ENCODE measurements around the gene BSG. TPM values are rescaled to one million over a fixed set of nuclear protein-coding genes. Genes with fewer than 3 reads are reported as not detected.
A peak's percentile ranks its signal among the peaks of the same experiment; 100 is the strongest.

BSG gene
- polyA plus RNA-seq, 5 donors, result 219 to 458 (median 275) TPM

DNA sequence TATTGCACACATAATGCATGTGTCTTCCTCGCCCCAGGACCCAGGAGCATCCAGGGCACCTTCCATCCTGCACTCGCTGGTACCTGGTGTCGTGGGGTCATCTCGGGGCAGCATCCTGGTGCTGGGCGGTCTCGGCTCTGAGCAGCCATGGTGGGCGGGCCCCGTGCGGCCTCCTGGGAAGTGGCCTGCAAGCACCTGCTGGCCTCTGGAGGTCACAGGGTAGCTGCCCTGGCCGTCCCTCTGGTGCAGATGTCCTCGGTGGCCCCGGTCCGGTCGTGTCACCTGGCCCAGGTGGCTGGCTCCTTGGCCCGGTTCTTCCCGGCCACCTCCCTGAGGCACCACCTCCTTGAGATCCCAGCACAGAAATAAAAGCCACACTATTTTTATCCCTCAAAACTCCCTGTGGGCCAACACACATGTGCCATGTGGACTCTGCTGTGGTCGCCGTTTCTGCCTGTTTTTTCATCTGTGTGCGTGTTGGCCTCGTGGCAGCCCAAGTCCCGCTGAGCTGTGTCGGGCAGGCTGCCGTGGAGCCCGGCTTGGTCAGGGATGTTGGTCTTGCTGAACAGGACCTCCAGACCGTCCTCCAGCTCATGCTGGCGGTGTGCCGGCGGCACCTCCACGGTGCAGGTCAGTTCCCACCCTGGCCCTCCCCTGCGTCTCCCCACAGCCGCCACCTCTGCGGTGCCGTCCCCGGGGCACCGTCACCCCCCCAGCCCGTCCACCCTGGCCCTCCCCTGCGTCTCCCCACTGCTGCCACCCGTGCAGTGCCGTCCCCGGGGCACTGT is 33.6 kb upstream of the BSG start:
- DNase-seq, result no peak

DNA sequence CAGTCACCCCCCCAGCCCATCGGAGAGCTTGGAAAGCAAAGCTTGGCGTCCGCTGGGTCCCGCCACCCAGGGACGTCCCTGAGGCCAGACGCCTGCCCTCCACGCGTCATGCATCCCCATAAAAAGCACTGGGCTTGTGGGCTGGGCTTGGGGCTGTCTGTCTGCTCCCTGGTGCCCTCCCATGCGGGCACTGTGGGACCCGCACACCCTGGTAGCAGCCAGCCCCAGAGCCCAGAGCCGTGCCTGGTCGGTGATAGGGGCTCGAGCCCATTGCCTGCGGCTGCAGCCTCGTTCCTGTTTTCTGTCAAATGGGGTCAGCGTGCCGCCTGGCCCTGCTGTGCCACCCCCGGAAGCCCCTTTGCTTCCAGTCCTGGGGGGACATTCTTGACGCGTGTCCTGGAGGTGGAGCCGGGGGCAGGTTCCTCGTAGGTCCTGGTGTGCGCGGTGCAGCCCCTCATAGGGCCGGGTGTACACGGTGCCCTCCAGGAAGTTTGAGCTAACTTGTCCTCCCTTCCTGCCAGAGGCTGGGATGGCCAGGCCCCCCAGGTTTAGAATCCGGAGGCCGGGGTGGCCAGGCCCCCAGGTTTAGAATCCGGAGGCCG is 32.9 kb upstream of the BSG start:
- no peak for DNase-seq

DNA sequence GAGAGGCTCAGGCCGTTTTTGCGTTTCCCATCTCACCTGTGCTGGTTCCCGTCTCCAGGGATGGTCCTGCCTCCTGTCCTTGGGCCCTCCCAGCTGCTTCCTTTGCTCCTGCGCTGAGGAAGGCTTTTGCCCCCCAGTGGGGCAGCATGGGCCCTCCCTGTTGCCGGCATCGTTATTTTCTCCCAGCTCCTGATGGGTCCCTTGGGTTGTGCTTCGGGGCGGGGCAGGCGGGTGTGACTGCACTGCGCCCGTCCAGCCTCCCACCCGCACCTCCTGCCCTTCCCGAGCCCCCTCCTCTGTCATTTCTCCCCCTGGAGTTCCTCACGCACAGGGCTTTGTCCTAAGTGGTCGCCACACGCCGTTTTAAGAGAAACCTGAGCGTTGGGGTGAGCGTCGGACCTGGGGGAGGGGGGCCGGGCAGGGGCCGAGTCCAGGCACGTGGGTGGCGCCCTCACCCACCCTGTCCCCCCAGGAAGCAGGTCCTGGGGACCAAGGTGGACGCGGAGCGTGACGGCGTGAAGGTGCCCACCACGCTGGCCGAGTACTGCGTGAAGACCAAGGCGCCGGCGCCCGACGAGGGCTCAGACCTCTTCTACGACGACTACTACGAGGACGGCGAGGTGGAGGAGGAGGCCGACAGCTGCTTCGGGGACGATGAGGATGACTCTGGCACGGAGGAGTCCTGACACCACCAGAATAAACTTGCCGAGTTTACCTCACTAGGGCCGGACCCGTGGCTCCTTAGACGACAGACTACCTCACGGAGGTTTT is 31.3 kb upstream of the BSG start:
- DNase-seq, result no peak

DNA sequence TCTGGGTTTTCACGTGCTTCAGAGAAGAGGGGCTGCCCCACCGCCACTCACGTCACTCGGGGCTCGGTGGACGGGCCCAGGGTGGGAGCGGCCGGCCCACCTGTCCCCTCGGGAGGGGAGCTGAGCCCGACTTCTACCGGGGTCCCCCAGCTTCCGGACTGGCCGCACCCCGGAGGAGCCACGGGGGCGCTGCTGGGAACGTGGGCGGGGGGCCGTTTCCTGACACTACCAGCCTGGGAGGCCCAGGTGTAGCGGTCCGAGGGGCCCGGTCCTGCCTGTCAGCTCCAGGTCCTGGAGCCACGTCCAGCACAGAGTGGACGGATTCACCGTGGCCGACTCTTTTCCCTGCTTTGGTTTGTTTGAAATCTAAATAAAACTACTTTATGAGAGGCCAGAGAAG is 30.7 kb upstream of the BSG start:
- DNase-seq, result no peak

DNA sequence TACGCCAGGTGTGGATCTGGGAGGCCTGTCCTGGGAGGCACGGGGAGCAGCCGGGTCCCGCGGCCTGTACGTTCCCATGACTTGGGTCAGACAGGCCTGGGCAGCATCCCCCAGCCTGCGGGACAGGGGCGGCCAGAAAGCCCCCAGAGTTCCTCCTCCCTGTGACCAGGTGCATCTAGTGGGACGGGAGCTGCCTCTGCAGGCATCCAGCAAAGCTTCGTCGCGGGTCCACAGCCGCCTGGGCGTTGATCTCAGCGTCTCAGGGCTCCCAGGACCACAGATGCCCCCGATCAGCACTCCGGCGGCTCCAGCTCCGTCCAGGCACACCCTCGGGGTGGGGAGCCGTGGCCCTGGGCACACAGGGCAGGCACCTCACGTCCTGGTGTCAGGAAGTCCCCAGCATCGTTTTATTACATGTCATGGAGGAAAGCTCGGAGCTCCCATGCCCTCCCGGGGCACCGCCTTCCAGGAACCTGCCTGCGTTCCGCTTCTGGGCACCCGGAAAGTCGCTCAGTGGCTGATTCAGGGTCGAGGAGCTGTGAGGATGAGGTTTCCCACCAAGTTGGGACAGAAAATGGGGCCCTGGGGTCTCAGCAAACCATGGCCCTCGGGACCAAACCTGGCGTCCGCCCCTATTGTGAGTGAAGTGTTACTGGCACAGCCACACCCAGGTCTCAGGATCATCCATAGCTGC is 30.1 kb upstream of the BSG start:
- no peak for DNase-seq

DNA sequence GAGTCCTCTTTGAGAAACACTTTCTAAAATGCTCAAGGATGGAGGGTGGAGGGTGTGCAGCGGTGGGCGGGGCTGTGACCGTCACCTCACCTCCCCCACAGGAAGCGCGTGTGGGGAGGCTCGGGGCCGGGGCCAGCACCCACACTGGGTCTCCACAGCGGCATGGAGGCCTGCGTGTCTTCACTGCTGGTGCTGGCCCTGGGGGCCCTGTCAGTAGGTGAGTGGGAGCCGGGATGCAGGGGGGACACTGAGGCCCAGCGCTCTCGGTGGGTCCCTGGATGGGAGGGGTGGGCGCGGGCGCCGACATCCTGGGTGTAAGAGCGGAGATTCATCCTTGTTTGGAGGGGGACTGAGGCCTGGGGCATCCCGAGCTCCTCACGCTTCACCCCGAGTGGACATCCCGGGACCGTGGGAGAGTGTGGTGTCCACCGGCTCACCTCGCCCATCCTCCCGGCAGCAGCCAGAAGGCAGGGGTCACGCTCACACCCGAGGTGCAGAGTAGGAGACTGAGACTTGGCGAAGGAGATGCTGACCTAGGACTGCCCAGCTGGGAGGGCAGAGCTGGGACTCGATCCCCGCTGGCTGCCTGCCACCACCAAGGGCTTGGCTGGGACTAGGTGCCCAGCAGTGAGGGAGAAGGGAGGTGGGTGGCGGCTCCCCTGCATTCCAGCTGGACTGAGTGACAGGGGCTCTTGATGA is 28.3 kb upstream of the BSG start, which contains the start of gene GZMM:
GZMM (plus strand) TSS at position 144 of the 699 bp plus-strand sequence; CDS start at position 163, 19 bp downstream.
- DNase-seq, result no peak

DNA sequence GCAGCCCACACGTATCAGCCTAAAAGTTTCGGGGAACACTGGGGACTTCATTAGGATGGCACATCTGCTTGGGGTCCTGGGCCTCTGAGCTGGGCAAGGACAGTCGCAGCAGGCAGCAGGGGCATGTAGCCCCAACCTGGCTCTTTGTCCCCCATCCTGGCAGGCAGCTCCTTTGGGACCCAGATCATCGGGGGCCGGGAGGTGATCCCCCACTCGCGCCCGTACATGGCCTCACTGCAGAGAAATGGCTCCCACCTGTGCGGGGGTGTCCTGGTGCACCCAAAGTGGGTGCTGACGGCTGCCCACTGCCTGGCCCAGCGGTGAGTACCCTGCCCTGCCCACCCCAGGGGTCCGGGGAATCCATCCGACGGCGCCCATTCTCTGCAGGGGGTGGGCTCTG is 25.3 kb upstream of the BSG start:
- DNase-seq, result no peak

DNA sequence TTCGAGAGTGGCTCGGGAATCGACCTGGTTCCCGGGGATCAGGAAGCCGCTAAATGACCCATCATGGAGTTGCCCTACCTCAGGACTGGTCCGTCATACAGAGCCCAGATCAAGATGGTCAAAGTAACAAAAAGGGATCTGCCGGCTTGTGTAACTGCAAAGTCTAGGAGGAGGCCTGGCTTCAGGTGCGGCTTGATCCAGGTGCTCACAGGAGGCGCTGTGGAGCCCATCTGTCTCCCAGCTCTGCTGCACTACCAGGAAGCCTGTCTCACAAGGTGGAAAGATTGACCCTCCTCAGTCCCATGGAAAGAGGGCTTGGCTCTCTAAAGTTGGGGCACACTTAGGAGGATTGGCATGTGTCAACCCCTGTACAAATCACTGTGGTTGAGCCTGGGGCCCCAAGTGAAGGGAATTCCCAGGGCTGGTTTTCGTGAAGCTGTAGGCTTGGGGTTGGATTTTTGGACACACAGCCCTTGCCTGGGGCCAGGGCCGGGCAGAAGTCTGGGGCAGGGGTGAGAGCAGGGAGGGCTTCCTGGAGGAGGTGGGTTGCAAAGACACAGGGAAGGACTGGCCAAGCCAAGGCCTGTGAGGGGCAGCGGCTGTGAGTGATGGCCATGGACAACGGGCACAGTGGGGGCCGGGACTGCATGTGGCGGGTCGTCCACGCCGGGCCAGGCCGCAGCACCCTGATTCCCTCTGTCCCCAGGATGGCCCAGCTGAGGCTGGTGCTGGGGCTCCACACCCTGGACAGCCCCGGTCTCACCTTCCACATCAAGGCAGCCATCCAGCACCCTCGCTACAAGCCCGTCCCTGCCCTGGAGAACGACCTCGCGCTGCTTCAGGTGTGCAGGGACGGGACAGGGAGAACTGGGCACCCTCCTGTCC is 24.3 kb upstream of the BSG start:
- DNase-seq, result no peak

DNA sequence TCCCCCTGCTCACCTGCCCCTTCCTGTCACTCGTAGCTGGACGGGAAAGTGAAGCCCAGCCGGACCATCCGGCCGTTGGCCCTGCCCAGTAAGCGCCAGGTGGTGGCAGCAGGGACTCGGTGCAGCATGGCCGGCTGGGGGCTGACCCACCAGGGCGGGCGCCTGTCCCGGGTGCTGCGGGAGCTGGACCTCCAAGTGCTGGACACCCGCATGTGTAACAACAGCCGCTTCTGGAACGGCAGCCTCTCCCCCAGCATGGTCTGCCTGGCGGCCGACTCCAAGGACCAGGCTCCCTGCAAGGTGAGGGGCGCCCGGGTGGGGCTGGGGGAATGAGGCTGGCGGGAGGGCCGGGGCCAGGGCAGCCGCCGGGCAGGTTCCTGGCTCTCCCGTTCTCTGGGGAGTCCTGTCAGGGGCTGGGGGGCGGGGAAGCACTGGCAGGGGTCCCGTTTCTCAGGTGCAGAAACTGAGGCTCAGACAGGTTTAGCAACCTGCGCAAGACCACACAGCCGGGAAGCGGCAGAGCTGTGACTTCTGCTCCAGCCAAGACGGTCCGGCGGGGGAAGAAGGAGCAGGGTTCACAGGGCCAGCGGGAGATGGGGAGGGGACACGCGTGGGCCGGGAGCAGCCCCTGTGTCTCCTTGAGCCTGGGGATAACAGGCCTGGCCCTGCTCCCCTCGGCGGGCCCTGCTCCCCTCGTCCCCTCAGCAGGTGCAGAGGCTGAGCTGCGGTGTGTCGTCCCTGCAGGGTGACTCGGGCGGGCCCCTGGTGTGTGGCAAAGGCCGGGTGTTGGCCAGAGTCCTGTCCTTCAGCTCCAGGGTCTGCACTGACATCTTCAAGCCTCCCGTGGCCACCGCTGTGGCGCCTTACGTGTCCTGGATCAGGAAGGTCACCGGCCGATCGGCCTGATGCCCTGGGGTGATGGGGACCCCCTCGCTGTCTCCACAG is 23.2 kb upstream of the BSG start:
- DNase-seq, result no peak

DNA sequence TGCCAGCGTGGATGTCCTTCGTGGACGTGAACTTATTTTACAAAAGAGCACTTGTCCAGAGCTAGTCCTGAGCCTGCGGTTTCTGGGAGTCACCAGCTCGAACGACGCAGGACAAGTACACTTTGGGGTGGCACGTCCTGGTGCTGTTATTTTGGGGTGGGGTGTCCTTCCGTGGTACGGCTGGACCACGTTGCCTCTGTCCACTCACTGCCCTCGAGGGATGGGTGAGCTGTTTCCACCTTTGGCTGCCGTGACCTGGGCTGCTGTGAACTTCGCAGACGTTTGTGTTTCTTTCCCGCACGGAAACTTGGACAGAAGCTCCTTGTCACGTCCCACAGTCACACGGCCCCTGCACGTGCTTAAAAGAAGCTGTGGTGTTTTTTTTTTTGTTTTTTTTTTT is 17.6 kb upstream of the BSG start:
- no peak for DNase-seq

DNA sequence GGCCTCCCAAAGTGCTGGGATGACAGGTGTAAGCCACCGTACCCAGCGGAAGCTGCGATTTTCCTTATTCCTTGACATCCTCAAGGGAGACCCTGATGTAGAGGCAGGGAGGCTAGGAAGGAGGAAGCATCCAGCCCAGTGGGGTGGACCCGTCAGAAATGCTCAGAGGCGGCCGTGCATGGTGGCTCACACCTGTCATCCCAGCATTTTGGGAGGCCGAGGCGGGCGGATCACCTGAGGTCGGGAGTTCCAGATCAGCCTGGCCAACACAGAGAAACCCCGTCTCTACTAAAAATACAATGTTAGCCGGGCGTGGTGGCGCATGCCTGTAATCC is 17.0 kb upstream of the BSG start:
- DNase-seq, result no peak

DNA sequence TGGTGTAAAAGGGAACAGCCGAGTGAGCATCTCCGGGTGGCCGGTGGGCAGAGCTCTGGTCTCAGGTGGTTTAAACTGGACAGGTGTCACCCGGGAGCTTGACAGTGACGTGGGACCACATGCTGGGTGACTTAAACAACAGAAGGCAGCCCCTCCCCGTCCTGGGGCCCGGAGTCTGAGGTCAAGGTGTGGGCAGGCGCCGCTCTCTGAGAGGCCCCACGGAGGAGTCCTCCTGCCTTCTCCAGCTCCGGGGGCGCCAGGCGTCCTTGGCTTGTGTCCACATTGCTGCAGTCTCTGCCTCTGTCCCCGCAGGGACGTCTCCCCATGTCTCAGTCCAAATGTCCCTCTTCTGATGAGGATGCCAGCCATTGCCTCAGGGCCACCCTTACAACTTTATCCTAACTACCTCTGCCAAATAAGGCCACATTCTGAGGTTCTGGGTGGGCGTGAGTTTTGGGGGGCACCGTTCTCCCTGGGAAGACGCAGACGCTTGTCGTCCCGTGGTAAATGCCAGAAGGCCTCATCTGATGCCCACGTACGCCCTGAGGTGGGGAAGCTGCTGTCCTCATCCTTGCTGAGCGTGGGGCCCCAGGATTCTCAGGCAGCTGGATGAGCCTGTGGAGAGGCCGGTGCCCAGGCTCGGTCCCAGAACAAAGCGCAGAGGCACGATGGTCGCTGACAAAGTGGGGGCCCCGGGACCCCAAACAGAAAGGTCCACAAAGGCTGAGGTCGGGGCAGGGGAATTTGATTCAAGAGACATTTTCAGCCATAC is 15.6 kb upstream of the BSG start:
- no peak for DNase-seq

DNA sequence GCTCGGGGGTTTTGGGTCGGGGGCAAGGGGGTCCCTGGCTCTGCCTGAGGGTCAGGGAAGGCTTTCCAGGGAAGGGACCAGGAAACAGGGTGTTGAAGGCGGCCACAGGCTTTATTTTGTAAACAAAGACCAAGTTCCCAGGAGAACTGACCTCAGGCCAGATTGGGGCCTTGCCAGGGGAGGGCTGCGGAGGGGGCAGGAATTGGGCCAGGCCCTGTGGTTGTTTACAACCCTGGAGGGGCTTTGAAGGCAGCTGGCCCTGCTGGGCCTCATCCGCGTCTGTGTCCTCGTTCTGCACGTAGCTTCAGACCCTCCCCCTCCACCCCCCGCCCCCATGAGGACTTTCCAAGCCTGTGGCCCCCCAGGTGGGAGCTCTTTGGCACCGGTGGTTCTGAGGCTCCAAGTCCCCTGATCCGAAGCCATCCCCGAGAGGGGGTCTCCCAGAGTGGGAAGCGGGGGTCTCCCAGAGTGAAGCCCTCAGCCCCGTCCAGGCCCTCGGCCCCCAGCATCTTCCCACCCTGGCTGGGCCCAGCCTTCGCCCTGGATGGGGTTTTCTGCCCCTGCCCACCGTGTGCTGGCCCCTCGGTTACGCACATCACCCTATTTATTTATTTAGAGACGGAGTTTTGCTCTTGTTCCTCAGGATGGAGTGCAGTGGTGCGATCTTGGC is 13.5 kb upstream of the BSG start:
- peak; percentile 78 to 90 for DNase-seq

DNA sequence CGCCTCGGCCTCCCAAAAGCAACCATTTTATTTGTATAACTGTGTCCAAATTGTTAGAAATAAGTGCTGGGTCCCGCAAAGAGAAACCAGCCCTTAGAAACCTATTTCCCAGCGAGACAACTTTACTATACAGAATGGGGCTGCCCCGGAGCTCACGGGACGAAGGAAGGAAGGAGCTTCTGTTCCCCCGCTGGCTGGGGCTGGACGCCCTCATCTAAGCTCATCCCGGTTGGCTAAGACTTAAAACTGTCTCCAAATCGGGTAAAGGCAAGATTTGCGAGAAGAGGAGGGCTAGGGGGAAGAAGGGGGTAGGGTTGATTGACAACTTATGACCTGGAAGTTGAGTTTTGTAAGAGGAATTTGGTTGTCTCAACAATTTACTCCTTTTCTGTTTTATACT is 12.3 kb upstream of the BSG start:
- DNase-seq, result no peak

DNA sequence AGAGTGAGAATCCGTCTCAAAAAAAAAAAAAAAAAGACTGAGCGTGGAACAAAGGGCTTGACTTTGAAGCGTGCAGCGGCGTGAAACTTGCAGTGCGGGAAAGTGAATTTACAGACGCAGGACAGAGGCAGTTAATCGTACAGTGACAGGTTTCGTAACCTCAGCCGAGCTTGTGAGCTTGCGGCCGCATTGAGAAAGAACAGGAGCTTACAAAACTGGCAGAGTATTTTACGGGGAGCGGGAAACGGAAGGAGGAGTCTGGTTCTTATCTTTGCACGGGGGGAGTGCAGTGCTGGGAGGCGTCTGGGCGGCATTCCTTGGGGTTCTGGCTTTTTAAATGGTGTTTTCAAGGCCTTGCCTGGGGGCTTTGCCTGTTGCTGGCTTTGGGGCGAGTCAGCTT is 6.0 kb upstream of the BSG start:
- DNase-seq, result peak; percentile 46 to 81

DNA sequence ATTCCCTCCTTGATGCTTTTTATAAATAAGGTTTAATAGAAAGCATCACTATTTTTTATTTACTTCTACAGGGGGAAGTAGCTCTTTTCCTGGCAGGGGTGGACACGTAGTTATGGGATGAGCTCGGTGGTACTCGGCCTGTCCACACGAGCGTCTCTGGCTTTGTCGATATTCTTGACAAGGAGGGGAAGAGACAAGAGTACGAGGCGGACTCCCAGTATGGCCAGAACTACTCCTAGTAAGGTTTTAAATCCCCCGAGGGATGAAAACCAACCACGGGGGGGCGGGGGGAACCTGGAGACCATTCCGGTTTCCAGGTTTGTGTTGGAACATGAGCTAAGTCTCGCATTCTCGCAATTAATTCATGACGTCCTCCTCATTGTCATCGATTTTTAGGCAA is 5.6 kb upstream of the BSG start:
- DNase-seq, result no peak

DNA sequence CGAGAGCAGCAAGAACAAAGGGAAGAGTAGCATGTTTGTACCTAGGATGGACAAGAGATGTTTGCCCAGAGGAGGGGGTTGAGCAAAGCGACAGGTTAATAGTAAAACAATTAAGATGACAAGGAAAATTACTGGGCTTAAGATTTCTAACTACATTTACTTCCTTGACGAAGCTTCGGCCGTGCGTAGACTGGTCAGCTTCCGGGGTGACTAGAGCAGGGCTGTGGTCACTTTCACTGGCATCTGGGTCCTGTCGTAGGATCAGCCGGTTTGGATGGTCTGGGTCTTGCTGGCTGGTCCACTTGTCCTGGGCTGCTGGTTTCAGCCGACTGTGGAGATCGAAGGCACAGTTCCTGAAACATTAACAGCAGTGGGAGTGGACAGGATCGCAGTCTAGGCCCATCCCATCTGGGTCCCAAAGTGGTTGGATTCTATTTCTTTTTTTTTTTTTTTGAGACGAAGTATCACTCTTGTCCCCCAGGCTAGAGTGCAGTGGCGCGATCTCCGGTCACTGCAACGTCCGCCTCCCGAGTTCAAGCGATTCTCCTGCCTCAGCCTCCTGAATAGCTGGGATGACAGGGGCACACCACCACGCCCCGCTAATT is 5.0 kb upstream of the BSG start:
- no peak for DNase-seq

DNA sequence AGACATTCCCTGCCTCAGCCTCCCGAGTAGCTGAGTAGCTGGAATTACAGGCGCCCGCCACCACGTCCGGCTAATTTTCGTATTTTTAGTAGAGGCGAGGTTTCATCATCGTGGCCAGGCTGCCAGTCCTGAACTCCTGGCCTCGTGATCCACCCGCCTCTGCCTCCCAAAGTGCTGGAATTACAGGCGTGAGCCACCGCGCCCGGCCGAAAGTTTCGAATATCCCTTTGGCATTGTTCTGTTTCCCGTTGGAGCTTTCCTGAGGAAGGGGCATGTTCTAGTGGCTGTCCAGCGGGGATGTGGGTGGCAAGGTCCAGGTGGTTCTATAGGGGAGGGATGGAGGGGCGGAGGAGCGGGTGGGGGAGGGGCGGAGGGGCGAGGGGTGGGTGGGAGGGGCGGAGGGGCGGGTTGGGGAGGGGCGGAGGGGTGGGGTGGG is 2.1 kb upstream of the BSG start:
- DNase-seq, result no peak
